PC-9 (cell line): Measurements from ENCODE around the gene EIF2B1. TPM values are rescaled to one million over a fixed set of nuclear protein-coding genes. Genes with fewer than 3 reads are reported as not detected.

Experiments
- BruUV-seq: library from RNA; stranded (reverse); fragments of 400-500 nt; replicated peaks from 2 replicates; lab custom pipeline; 2021; lab: Mats Ljungman, UMichigan
- CTCF ChIA-PET: fragments of 300-600 bp; sonication (Branson Sonifier 250); formaldehyde crosslinking; loops from one replicate; lab custom pipeline; 2022; ENCODE audit warnings: antibody characterized with exemption; lab: Charles Lee
- POLR2A ChIA-PET: fragments of 300-600 bp; sonication (Branson Sonifier 250); formaldehyde crosslinking; loops from one replicate; lab custom pipeline; 2022; ENCODE audit warnings: antibody characterized with exemption; ENCODE audit not compliant: unreplicated experiment; lab: Charles Lee
- DNase-seq, 2 experiments: peaks; one replicate each; pipeline versions ENCODE4 v3.0.0 to v3.0.0-alpha.2; 2015 to 2022; ENCODE audit warnings: mixed read lengths in 1 of 2
- H2AFZ ChIP-seq: fragments of 200-600 bp; sonication (generic); 2 replicates; pipeline ENCODE4 v1.8.1; 2017; ENCODE audit warnings: antibody characterized with exemption
- H3F3A ChIP-seq: fragments of 200-600 bp; sonication (generic); 2 replicates; pipeline ENCODE4 v1.8.1; 2017; ENCODE audit warnings: antibody characterized with exemption, mild to moderate bottlenecking, low read depth; ENCODE audit not compliant: insufficient read depth
- H3K27ac ChIP-seq: fragments of 200-600 bp; sonication (generic); 2 replicates; pipeline ENCODE4 v1.6.1; 2016; ENCODE audit warnings: mixed run types
- H3K27me3 ChIP-seq: fragments of 200-600 bp; sonication (generic); 2 replicates; pipeline ENCODE4 v1.6.1; 2016; ENCODE audit warnings: low read depth, mixed run types; ENCODE audit not compliant: insufficient read depth
- H3K36me3 ChIP-seq: fragments of 200-600 bp; sonication (generic); 2 replicates; pipeline ENCODE4 v1.6.1; 2016; ENCODE audit warnings: low read depth, mixed run types
- H3K4me1 ChIP-seq: fragments of 200-600 bp; sonication (generic); replicated peaks from 2 replicates; pipeline ENCODE4 v1.6.1; 2016; ENCODE audit warnings: mixed run types; ENCODE audit not compliant: insufficient read depth
- H3K4me2 ChIP-seq: fragments of 200-600 bp; sonication (generic); 2 replicates; pipeline ENCODE4 v1.6.1; 2017; ENCODE audit warnings: mixed run types
- H3K4me3 ChIP-seq: fragments of 200-600 bp; sonication (generic); 2 replicates; pipeline ENCODE4 v1.6.1; 2016; ENCODE audit warnings: mixed run types
- H3K79me2 ChIP-seq: fragments of 200-600 bp; sonication (generic); 2 replicates; pipeline ENCODE4 v1.6.1; 2017; ENCODE audit warnings: low read depth, mixed run types
- H3K9me2 ChIP-seq: fragments of 200-600 bp; sonication (generic); 2 replicates; pipeline ENCODE4 v1.8.1; 2017; ENCODE audit warnings: mild to moderate bottlenecking; ENCODE audit not compliant: insufficient read depth
- H3K9me3 ChIP-seq: fragments of 200-600 bp; sonication (generic); 2 replicates; pipeline ENCODE4 v1.8.1; 2016; ENCODE audit warnings: low read depth; ENCODE audit not compliant: insufficient read depth
- H4K20me1 ChIP-seq: fragments of 200-600 bp; sonication (generic); 2 replicates; pipeline ENCODE4 v1.8.1; 2017; ENCODE audit not compliant: insufficient read depth
- CTCF ChIP-seq: fragments of 200-600 bp; sonication (generic); conservative IDR thresholded peaks from 2 replicates; pipeline ENCODE4 v1.6.1; 2017; ENCODE audit warnings: mixed run types, antibody characterized with exemption, mild to moderate bottlenecking, moderate library complexity
- EZH2 ChIP-seq: fragments of 200-600 bp; sonication (generic); IDR thresholded peaks from 2 replicates; pipeline ENCODE4 v1.8.0; 2017; ENCODE audit warnings: antibody characterized with exemption, low read depth
- intact Hi-C: fragments of 100-400 bp; cut with micrococcal nuclease; formaldehyde crosslinking; loops from one replicate; pipeline ENCODE4 v1.10.0; 2022; ENCODE audit not compliant: unreplicated experiment
- total RNA-seq: library from RNA; stranded (reverse); gene quantifications from 2 replicates; pipeline ENCODE4 v1.2.3, GENCODE V29; 2021

EIF2B1 gene
- total RNA-seq, 1 experiment from 2014 or later = 47.3 TPM

GRCh38 chr12:123602651-123603195, 30.8 kb downstream of the EIF2B1 start:
- intact Hi-C loops = loop anchor here (10.0 kb wide), 1 partner anchor 628 kb away; the partner anchor contains the start of gene OGFOD2

GRCh38 chr12:123601602-123602489, 31.6 kb downstream of the EIF2B1 start, which contains the start of gene DDX55:
TSS of gene DDX55 (plus strand) at chr12:123602099. CDS start at chr12:123602149, 50 bp downstream.
- H3K27me3 ChIP-seq = no peaks in the 10 kb centered on the region
- H3K4me2 ChIP-seq = peak within 1 kb of the TSS; percentile 93
- intact Hi-C loops = loop anchor here (10.0 kb wide), 1 partner anchor 627 kb away; the partner anchor contains the start of gene OGFOD2
- peaks cover 4% of the 10 kb centered on the region; the same call in 1 of the 2 replicates for H4K20me1 ChIP-seq
- no peak for TF ChIP-seq EZH2
- peak; percentile 61 for TF ChIP-seq CTCF
- no peaks in the 10 kb centered on the region for H3K9me3 ChIP-seq
- BruUV-seq = no TSS peak
- ChIA-PET POLR2A (interaction anchor here (0.7 to 0.9 kb wide), 3 partner anchors 83 to 1213 kb away, joined by 4 to 13 read pairs (median 5); no protein-coding TSS in a partner anchor), CTCF (no interaction called here)
- H3K4me1 ChIP-seq = 0 out of 2 replicates have a peak, but pooled peaks cover 5% of the 10 kb centered on the region
- peaks cover 30% of the 10 kb centered on the region for H3F3A ChIP-seq
- H3K9me2 ChIP-seq = no peaks in the 10 kb centered on the region
- H2AFZ ChIP-seq = peak within 1 kb of the TSS; percentile 95
- H3K4me3 ChIP-seq = peak within 1 kb of the TSS; percentile 97
- peak; percentile 63 to 79 for DNase-seq
- peaks cover 38% of the 10 kb centered on the region for H3K79me2 ChIP-seq
- peaks cover 17% of the 10 kb centered on the region for H3K36me3 ChIP-seq
- peak within 1 kb of the TSS; percentile 45 for H3K27ac ChIP-seq

More at GRCh38 chr12:123602651-123603195, 30.8 kb downstream of the EIF2B1 start:
- Histone ChIP-seq H3K4me3 (peak overlapping the region; percentile 97), H2AFZ (peak overlapping the region; percentile 95), H3K79me2 (peaks cover 38% of the 10 kb centered on the region), H4K20me1 (peaks cover 4% of the 10 kb centered on the region; the same call in 1 of the 2 replicates), H3K4me2 (peak overlapping the region; percentile 93), H3K9me3 (no peaks in the 10 kb centered on the region), H3F3A (peaks cover 22% of the 10 kb centered on the region), H3K4me1 (0 out of 2 replicates have a peak, but pooled peaks cover 5% of the 10 kb centered on the region), H3K27ac (no peak overlapping the region), H3K9me2 (no peaks in the 10 kb centered on the region), H3K27me3 (no peaks in the 10 kb centered on the region), H3K36me3 (peaks cover 17% of the 10 kb centered on the region)
- POLR2A ChIA-PET = interaction anchor here (0.6 to 0.7 kb wide), 3 partner anchors 11 to 1212 kb away, joined by 4 to 6 read pairs (median 5); no protein-coding TSS in a partner anchor
- CTCF ChIA-PET = no interaction called here
- TF ChIP-seq CTCF (no peak), EZH2 (no peak)
- TSS peak; percentile 26 for BruUV-seq
- DNase-seq = no peak

- H3K79me2 ChIP-seq = peaks cover 35% of the 10 kb centered on the region
- H3K4me3 ChIP-seq = no peak overlapping the region
- TF ChIP-seq EZH2 (no peak), CTCF (no peak)
- no peak for DNase-seq
- H4K20me1 ChIP-seq = peaks cover 21% of the 10 kb centered on the region
- no peak overlapping the region for H2AFZ ChIP-seq
- peaks cover 42% of the 10 kb centered on the region for H3F3A ChIP-seq
- H3K9me3 ChIP-seq = no peaks in the 10 kb centered on the region
- H3K4me1 ChIP-seq = peaks cover 17% of the 10 kb centered on the region; the same call in 1 of the 2 replicates
- POLR2A ChIA-PET = no interaction called here
- intact Hi-C loops = loop anchor here (10.0 kb wide), 1 partner anchor 625 kb away; the partner anchor contains the start of gene OGFOD2
- H3K27ac ChIP-seq = no peak overlapping the region
- H3K4me2 ChIP-seq = no peak overlapping the region
- no peaks in the 10 kb centered on the region for H3K9me2 ChIP-seq
- peaks cover 23% of the 10 kb centered on the region for H3K36me3 ChIP-seq
- CTCF ChIA-PET = no interaction called here
- no peaks in the 10 kb centered on the region for H3K27me3 ChIP-seq
- no TSS peak for BruUV-seq
Measured at GRCh38 chr12:123599721-123600120, 33.8 kb downstream of the EIF2B1 start.
